Cerebellar nuclear complex (tissue), 1 donor: ENCODE measurements around the gene CR2.
"Not testable (repeated sequence)": the region's sequence is repeated elsewhere in the genome, so short reads cannot be mapped to it uniquely, and the experiment has no call there.

Source experiments
- DNase-seq, 2 experiments: peaks; one replicate each; lab custom pipeline; 2025; lab: John Stamatoyannopoulos, UW

Gene CR2

DNA sequence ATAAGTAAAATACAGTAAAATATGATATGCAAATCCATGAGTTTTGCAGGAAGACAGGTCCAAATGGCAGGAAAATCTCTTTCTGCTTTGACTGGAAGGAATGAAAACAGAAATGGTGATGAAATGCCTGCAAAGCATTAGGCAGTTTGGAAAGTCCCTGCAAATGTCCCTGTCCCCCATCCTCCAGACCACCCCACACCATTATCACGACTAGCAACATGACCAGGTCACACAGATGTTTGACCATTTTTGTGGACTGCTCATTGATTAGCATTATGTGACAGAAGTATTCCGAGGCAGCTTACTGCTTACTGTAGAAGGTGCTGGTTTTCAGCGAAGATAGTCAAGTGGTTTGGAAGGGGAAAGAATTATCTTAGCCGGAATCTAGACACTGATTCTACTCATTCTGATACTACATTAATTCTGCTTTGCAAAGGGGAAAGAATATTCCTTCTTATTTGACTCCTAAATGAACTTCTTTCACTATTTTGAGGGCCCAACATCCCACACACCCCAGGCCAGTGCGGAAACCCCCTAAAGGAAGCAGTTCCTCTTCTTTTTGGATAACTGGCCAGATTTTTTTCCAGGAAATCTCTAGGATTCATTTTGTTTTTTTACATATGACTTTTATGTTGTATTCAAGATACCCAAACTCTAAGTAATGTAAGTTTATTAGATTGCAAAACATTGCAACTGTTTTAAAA, 9.5 kb upstream of the CR2 start:
- DNase-seq, result no peak

DNA sequence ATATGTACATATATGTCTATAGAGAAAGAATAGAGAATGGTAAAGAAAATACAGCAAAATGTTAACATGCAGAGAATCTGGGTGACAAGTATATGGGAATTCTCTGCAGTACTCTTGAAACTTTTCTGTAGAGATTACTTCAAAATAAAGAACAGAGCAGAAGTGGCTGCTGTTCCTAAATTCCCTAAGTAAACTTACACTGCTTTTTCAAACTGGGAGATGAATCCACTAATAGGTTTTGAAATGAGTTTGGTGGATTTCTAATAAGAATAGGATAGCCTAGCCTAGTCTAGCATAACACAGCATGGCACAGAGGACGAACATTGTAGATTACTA, 450 bp upstream of the CR2 start:
- no peak for DNase-seq

DNA sequence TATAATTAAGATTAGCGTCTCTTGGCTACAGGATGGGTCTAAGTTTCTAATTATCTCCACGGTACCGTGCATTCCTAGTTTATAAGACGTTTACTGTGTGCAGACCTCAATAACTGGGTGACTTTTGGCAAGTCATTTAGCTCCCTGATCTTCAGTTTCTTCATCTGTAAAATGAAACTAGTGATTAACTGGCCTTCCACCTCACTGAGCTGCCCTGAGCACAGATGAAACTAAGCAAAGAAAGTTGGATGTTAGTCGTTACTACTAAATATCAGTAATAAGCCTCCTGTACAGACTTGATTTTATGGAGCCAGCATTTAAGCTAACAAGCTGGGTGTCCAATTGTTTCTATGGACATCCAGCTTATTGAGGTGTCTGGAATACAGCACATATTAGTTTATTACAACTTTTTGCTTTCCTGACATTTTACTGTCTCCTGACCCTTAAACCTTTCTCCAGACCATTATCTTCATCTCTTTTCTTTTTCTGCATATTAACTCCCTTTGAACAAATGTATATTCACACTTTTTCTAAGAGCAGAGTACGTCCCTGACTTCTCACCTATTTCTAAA, 1.1 kb downstream of the CR2 start:
- DNase-seq, result no peak

- no peak for DNase-seq
Measured at GRCh38 chr1:207458414-207458813, 4.3 kb downstream of the CR2 start.

- DNase-seq, result no peak
Measured at GRCh38 chr1:207459008-207459407, 4.9 kb downstream of the CR2 start.

DNA sequence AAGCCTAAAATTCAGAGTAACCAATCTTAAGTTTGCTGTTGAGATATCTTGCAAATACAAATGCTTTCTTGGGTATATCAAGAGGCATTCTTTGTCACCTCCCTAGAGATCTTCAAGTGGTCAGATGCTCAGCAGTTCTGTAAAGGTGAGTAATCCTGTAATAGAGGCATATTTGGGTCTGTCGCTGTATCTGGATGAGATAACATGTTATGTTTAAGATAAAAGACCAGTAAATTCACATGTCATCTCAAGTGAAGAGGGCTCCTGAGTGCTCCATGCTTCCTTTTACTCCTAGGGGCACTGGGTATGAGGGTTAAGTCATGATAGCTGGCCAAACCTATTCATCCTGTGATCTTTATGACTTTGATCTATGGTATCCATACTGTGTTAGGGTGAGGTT, 7.5 kb downstream of the CR2 start:
- DNase-seq, result no peak

DNA sequence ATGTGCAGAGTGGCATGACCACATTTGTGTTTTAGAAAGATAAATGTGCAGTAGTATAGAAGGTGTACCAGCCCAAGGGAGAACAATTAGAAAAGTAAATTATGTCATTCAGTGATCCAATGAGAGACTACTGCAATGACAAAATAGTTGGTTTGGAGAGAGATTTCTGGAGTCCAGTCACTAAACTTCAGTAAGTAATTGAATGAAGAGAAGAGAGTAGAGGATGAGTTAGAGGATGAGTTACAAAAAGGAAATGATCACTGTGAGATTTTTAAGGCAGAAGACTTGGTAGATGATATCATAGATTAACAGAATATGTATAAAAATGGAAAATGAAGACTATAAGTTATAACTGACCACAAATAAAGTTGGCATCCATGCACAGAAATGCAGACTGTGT, 8.4 kb downstream of the CR2 start:
- no peak for DNase-seq

GRCh38 chr1:207463021-207463420, 8.9 kb downstream of the CR2 start:
- DNase-seq, result no peak

- no peak for DNase-seq
Measured at GRCh38 chr1:207463571-207463970, 9.4 kb downstream of the CR2 start.

DNA sequence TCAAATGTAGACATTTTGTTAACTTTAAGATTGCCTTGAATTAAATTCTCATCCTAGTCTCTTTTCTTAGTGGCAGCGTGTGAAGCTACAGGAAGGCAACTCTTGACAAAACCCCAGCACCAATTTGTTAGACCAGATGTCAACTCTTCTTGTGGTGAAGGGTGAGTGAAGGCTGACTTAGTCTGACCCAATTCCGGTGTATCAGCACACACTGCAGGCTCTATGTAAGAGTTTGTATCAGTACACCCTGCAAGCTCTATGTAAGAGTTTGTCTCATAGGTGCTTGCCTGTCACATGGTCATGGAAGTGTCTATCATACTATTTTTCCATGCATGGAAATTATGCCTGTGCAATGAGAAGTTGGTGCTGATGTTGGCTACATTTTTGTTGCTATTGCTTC, 16.8 kb downstream of the CR2 start:
- DNase-seq, result no peak

DNA sequence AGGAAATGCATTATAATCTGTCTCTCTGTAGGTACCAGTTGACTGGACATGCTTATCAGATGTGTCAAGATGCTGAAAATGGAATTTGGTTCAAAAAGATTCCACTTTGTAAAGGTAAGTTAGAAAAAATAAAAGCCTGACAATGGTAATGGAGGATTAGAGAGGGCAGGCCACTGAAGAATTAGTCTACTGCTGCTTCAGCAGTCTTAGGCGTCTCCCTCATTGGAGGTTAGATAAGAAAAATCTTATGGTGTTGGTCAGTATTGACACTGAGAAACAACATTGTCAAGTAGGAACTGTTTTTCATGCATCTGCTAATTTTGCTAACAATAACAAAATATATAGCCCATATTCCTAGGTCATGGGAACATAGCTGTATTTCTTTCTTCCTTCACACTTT, 20.1 kb downstream of the CR2 start:
- DNase-seq, result no peak

- DNase-seq, result no peak
Measured at GRCh38 chr1:207486198-207486597, 32.1 kb downstream of the CR2 start.

GRCh38 chr1:207487636-207488035, 33.5 kb downstream of the CR2 start:
- no peak for DNase-seq

DNA sequence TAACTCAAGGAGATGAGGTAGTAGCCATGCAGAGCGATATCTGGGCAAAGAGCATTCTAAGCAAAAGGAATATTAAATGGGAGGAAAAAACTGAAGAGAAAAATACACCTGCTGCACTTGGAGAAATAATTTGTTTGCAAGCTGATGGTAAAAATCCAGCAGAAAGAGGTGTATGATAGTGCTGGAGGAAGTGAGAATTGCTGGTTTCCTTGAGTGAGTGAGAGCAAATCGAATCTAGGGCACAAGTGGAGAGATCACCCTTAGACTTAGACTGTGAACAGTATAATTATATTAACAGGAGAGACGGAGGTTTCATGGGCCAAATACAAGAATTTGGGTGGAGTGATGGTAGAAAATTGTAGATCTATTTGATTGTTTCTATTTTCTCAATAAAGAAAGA, 39.1 kb downstream of the CR2 start:
- DNase-seq, result no peak

- no peak for DNase-seq
Measured at GRCh38 chr1:207494171-207494570, 40.0 kb downstream of the CR2 start.

DNA sequence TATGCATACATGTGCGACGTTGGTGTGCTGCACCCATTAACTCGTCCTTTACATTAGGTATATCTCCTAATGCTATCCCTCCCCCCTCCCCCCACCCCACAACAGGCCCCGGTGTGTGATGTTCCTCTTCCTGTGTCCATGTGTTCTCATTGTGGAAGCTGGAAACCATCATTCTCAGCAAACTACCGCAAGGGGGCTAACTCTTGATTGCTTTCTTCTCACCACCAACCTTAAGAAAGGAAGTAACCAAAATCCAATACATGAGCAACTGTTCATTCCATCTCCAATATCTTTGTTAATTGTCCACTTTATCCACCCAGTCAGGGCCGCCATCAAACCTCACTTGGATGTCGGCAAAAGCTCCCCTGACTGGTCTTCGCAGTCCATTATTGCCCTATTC, 41.2 kb downstream of the CR2 start:
- not testable (repeated sequence) for DNase-seq

- no peak for DNase-seq
Measured at GRCh38 chr1:207495801-207496792, 42.0 kb downstream of the CR2 start, which contains the start of gene CR1. CR1 (plus strand) TSS chr1:207496157; CDS start chr1:207496268, 111 bp downstream.

DNA sequence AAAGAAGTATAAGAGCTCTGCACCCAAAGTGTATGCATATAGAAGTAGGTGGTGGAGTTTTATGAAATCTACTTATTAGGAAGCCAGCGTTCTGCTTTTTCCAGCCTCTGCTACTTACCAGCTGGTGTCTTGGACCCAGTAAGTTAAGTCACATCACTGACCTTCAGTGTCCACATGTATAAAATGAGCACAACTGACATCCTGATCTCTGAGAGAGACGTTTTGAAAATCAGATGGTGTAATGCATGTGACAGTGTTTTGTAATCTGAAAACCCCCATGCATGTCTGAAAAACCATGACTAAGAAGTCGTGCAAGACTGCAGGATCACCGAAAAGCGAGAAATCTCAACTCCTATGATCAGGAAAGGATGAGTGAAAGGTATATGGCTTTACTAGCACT, 43.8 kb downstream of the CR2 start:
- DNase-seq, result no peak

DNA sequence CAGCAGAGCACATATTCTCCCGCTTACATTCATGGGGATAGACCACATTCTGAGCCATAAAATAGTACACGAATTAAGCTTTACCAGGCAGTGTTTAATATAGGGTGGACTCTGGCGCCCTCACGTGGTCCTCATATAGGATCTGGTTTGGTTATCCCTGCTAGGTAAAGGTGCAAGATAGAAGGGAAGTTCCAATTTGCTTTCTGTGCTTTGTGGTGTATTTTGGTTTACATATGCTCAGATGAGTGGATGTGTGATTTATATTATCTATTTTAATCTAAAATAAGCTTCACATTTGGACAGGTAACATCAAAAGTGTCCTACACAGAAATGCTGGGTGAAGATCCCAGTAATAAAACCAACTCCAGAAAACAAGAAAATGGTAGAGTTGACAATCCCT, 45.4 kb downstream of the CR2 start:
- DNase-seq, result no peak

DNA sequence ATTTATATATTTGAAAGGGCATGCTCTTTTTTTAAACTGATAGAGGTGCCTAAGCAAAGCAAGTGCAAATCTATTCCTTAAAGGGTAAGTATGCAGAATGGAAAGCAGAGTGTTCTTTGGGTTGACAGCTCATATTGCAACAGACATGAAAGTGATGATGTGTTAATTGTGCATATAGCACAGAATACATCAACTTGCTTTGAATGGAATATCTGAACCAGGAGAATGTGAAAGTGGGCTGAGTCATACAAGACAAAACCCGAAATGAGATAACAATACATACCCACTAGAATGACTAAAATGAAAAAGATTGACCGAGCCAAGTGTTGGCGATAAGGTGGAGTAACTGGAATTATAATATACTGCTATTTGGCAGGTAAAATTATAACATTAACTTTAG, 46.2 kb downstream of the CR2 start:
- no peak for DNase-seq

DNA sequence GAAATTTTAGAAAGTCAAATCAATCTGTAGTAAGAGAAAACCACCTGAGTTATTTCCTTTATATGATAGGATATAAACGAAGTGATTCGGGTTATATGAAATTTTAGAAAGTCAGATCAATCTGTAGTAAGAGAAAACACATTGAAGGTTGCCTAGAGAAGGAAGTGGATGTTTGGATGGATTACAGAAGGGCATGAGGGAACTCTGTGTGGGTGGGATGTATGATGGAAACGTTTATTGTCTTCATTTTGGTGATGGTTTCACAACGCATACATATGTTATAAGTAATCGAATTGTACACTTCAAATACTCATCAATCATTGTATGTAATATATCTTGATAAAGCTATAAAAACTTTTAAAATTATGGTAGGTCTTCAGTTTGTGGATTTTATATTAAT, 46.9 kb downstream of the CR2 start:
- no peak for DNase-seq

DNA sequence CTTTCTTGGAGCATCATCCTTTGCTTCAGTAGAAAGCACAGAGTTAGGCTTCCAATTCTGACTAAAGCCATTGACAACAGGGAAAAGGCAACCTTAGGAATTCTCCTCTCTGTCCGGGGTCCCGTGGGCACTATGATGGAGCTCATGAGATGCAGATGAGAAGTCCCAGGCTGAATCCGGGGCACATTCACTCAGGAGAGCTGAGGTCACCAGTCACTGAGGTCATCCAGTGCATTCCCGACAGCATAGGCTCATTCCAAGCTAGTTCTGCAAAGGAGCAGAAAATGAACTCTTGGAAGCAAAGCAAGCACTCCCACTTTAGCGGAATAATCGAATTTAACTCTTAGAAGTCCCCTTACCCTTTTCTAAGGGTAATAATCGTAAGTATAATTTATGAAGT, 48.6 kb downstream of the CR2 start:
- no peak for DNase-seq

GRCh38 chr1:207503950-207504349, 49.8 kb downstream of the CR2 start:
- DNase-seq, result no peak
